BJ (cell line): ENCODE measurements around the gene GNG13. TPM values are rescaled to one million over a fixed set of nuclear protein-coding genes. Genes with fewer than 3 reads are reported as not detected.
"Not testable (repeated sequence)": the region's sequence is repeated elsewhere in the genome, so short reads cannot be mapped to it uniquely, and the experiment has no call there.

Experiments used
- CTCF ChIA-PET: fragments of 350-600 bp; formaldehyde crosslinking; extraction: SDS; loops from one replicate; lab custom pipeline; 2021; ENCODE audit warnings: antibody characterized with exemption, inconsistent platforms; lab: Yijun Ruan, JAX
- POLR2A ChIA-PET: fragments of 300-600 bp; sonication (Branson Sonifier 250); formaldehyde crosslinking; extraction: SDS; loops from one replicate; lab custom pipeline; 2021; ENCODE audit warnings: antibody characterized with exemption; lab: Charles Lee
- DNase-seq: peaks from one replicate; pipeline ENCODE4 v3.0.0-alpha.2; 2011; ENCODE audit warnings: low read depth
- H3K27me3 ChIP-seq: 2 replicates; pipeline ENCODE4 v1.6.0; 2011; ENCODE audit warnings: low read length; ENCODE audit not compliant: control insufficient read depth, insufficient read depth
- H3K36me3 ChIP-seq: 2 replicates; pipeline ENCODE4 v1.5.1; 2011; ENCODE audit warnings: low read length; ENCODE audit not compliant: control insufficient read depth, insufficient read depth
- H3K4me3 ChIP-seq: 2 replicates; pipeline ENCODE4 v1.5.1; 2011; ENCODE audit warnings: low read depth, mild to moderate bottlenecking, control low read depth, low read length
- polyA plus RNA-seq: library from polyadenylated mRNA; depleted of rRNA; stranded (reverse); fragments of >200 nt; gene quantifications from 2 replicates; pipeline ENCODE4 v1.2.3, GENCODE V29; 2011
- TF ChIP-seq, protein P1 (sequence below): IDR thresholded peaks from 2 replicates; pipeline ENCODE4 v1.5.1; 2011; ENCODE audit warnings: low read depth, mild to moderate bottlenecking, control low read depth, inconsistent platforms, low read length, moderate library complexity; ENCODE audit not compliant: insufficient read depth

Gene GNG13
- polyA plus RNA-seq, 1 experiment, result not detected

DNA sequence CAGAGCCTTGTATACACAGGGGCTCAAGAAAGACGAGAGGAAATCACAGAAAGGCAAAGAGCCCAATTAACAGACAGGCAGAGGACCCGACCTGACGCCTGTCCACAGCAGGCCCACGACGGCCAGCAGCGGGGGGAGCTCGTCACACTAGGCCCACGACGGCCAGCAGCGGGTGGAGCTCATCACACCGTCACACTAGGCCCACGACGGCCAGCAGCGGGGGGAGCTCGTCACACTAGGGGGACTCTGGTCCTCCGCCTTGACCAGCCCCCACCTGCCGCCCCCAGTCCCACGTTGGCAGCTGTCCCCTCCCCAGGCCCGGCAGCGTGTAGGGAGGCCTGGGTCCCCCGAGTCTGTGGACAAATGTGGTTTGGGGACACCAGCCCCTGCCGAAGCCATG is 23.7 kb upstream of the GNG13 start:
- Histone ChIP-seq H3K4me3 (no peak overlapping the region), H3K27me3 (peaks cover 5% of the 10 kb centered on the region), H3K36me3 (no peaks in the 10 kb centered on the region)
- DNase-seq, result no peak
- ChIA-PET POLR2A (no interaction called here), CTCF (no interaction called here)
- TF ChIP-seq, protein P1, sequence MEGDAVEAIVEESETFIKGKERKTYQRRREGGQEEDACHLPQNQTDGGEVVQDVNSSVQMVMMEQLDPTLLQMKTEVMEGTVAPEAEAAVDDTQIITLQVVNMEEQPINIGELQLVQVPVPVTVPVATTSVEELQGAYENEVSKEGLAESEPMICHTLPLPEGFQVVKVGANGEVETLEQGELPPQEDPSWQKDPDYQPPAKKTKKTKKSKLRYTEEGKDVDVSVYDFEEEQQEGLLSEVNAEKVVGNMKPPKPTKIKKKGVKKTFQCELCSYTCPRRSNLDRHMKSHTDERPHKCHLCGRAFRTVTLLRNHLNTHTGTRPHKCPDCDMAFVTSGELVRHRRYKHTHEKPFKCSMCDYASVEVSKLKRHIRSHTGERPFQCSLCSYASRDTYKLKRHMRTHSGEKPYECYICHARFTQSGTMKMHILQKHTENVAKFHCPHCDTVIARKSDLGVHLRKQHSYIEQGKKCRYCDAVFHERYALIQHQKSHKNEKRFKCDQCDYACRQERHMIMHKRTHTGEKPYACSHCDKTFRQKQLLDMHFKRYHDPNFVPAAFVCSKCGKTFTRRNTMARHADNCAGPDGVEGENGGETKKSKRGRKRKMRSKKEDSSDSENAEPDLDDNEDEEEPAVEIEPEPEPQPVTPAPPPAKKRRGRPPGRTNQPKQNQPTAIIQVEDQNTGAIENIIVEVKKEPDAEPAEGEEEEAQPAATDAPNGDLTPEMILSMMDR, result no peak

DNA sequence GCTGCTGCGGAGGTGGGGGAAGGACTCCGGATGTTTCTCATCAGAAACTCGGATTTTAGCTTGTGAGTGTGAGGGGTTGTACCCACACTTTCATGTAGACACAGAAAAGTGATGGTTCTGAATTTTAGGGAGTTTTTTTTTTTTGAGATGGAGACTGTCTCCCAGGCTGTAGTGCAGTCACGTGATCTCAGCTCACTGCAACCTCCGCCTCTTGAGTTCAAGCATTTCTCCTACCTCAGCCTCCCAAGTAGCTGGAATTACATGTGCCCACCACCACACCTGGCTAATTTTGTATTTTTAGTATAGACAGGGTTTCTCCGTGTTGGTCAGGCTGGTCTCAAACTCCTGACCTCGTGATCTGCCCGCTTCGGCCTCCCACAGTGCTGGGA is 22.4 kb upstream of the GNG13 start:
- CTCF ChIA-PET, result interaction anchor here (0.6 kb wide), 1 partner anchor 230 kb away, joined by 3 read pairs; no protein-coding TSS in a partner anchor

DNA sequence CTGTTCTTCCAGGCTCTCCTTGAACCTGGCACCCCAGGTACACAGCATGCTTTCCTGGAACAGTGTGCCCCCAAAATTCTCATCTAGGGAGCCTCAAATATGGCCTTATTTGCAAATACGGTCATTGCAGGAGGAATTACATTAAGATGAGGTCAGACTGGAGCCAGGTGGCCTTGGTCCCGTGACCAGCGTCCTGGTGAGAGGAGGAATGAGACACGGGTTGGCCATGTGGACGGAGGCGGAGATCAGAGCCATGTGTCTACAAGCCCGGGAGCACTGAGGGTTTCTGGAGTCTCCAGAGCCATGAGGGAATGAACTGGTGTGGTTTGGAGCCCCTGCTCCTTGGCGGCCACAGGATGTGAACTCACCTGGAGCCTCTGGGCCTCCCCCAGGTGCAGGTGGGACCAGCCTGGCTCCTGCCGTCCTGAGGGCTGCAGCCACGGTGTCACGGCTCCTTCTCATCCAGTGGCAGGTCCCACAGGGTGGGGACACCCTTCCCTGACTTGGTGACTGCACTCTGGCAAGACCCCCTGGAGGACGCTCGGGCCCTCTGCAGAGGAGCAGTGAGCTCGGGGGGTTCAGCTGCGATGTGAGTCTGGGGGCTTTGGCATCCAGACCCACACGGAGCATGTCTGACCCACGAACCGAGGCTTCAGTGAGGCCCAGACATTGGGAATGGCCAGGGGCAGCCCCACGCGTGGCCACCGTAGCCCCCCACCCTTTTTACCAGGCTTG is 21.8 kb upstream of the GNG13 start:
- CTCF ChIA-PET, result interaction anchor here (0.6 to 1.2 kb wide), 3 partner anchors 231 to 235 kb away, joined by 3 read pairs; no protein-coding TSS in a partner anchor
- Histone ChIP-seq H3K27me3 (peaks cover 5% of the 10 kb centered on the region), H3K36me3 (no peaks in the 10 kb centered on the region), H3K4me3 (no peak overlapping the region)
- TF ChIP-seq, protein P1, result no peak
- POLR2A ChIA-PET, result no interaction called here
- no peak for DNase-seq

More for the DNA sequence above, 22.4 kb upstream of the GNG13 start:
- TF ChIP-seq, protein P1, result no peak
- no peak for DNase-seq
- POLR2A ChIA-PET, result no interaction called here
- Histone ChIP-seq H3K27me3 (peaks cover 5% of the 10 kb centered on the region), H3K4me3 (no peak overlapping the region), H3K36me3 (no peaks in the 10 kb centered on the region)

DNA sequence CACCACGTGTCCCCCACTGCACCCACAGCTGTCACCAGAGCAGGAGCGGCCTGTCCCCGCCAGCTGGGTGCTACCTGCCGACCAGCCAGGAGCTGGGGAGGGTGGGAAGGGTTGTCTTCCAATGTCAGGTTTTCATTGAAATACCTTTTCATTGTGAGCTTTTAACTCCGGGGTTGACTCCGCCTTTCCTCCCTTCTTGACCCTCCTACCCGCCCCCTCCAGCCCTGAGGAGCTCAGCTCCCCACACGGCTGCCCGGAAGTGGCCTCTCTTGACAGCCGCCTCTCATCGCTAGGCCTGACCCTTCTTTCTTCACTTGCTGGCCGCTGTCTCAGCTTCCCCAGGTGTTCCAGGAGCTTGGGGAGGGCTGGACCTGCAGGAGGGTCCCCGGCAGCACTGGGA is 21.2 kb upstream of the GNG13 start:
- Histone ChIP-seq H3K27me3 (peaks cover 5% of the 10 kb centered on the region), H3K36me3 (no peaks in the 10 kb centered on the region), H3K4me3 (no peak overlapping the region)
- DNase-seq, result no peak
- CTCF ChIA-PET, result interaction anchor here (0.8 to 1.2 kb wide), 2 partner anchors 234 to 236 kb away, joined by 3 read pairs; no protein-coding TSS in a partner anchor
- POLR2A ChIA-PET, result no interaction called here
- TF ChIP-seq, protein P1, result no peak

DNA sequence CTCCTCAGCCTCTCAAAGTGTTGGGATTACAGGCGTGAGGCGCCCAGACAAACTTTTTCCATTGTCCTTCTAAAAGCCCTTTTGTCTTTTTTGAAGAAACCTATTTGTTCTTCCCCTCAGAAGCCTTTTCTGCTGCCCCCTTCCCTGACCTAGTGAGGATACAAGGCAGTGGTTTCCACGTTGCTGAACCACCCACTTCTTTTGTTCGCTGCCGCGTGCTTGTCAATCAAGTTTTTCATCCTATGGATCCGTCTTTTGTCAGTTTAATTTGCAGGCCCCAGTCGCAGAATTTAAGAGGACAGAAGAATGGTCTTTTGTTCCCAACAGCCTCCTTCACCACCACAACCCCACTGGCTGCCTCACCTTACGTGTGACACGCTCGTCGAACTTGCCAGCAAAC is 20.2 kb upstream of the GNG13 start:
- no peak for DNase-seq
- CTCF ChIA-PET, result interaction anchor here (1.1 kb wide), 1 partner anchor 234 kb away, joined by 3 read pairs; no protein-coding TSS in a partner anchor
- H3K36me3 ChIP-seq, result no peaks in the 10 kb centered on the region
- TF ChIP-seq, protein P1, result no peak
- POLR2A ChIA-PET, result interaction anchor here (0.6 kb wide), 1 partner anchor 202 kb away, joined by 4 read pairs; no protein-coding TSS in a partner anchor
- peaks cover 2% of the 10 kb centered on the region for H3K27me3 ChIP-seq
- H3K4me3 ChIP-seq, result no peak overlapping the region

DNA sequence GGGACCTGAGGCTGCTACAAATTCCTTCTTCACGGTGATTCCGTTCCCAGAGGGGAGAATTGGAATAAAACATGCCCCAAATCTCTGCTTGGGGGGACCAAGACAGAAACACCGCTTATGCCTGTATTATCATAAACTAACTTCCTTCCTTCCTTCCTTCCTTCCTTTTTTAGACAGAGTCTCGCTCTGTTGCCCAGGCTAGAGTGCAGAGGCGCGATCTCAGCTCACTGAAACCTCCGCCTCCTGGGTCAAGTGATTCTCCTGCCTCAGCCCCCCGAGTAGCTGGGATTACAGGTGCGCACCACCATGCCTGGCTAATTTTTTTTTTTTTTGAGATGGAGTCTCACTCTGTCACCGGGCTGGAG is 19.5 kb upstream of the GNG13 start:
- ChIA-PET POLR2A (interaction anchor here (0.6 kb wide), 1 partner anchor 202 kb away, joined by 4 read pairs; no protein-coding TSS in a partner anchor), CTCF (interaction anchor here (1.1 kb wide), 1 partner anchor 235 kb away, joined by 3 read pairs; no protein-coding TSS in a partner anchor)
- not testable (repeated sequence) for H3K36me3 ChIP-seq, H3K4me3 ChIP-seq, H3K27me3 ChIP-seq, DNase-seq
